Endothelial cell of umbilical vein (primary cell): ENCODE results near the gene MBD3. TPM values are rescaled to one million over a fixed set of nuclear protein-coding genes. Genes with fewer than 3 reads are reported as not detected.

Source experiments
- BruUV-seq: library from RNA; stranded (reverse); fragments of 400-500 nt; replicated peaks from 2 replicates; lab custom pipeline; 2021; lab: Mats Ljungman, UMichigan
- CTCF ChIA-PET: fragments of 300-600, 350-600 bp; sonication (Branson Sonifier 250); formaldehyde crosslinking; loops from one replicate; lab custom pipeline; 2021; ENCODE audit warnings: antibody characterized with exemption, inconsistent platforms; lab: Charles Lee
- POLR2A ChIA-PET: fragments of 300-600, 350-600 bp; sonication (Branson Sonifier 250); formaldehyde crosslinking; loops from one replicate; lab custom pipeline; 2021; ENCODE audit warnings: antibody characterized with exemption, inconsistent platforms; lab: Charles Lee
- DNase-seq: peaks from one replicate; pipeline ENCODE4 v3.0.0-alpha.2; 2011; ENCODE audit warnings: low read depth, low spot score
- FAIRE-seq: peaks from 2 replicates; lab custom pipeline; 2011; peaks lifted over from hg19 to GRCh38; lab: Jason Lieb, UNC
- H2AFZ ChIP-seq: 2 replicates; pipeline ENCODE4 v1.6.0; 2012; ENCODE audit warnings: low read depth, low read length, control low read depth, inconsistent platforms
- H3K27ac ChIP-seq: 2 replicates; pipeline ENCODE4 v1.5.1; 2011; ENCODE audit warnings: low read depth, mild to moderate bottlenecking, control low read depth, low read length, moderate library complexity; ENCODE audit not compliant: insufficient read depth
- H3K27me3 ChIP-seq, 2 experiments: 2 replicates each; pipeline versions ENCODE4 v1.6.0 to v1.6.1; 2011; ENCODE audit warnings: low read length in 2 of 2, mixed read lengths in 1 of 2; ENCODE audit not compliant: control insufficient read depth in 2 of 2, insufficient read depth in 2 of 2
- H3K36me3 ChIP-seq, 2 experiments: 2 replicates in 1 of 2; 3 replicates in 1 of 2; pipeline ENCODE4 v1.5.1; 2011; ENCODE audit warnings: low read length in 2 of 2, mild to moderate bottlenecking in 1 of 2, moderate library complexity in 1 of 2; ENCODE audit not compliant: control insufficient read depth in 2 of 2, insufficient read depth in 2 of 2; ENCODE audit errors: extremely low read depth in 1 of 2
- H3K4me1 ChIP-seq: 3 replicates; pipeline ENCODE4 v1.5.1; 2011; ENCODE audit warnings: mild to moderate bottlenecking, low read length; ENCODE audit not compliant: control insufficient read depth, insufficient read depth; ENCODE audit errors: extremely low read depth
- H3K4me2 ChIP-seq: 2 replicates; pipeline ENCODE4 v1.6.1; 2011; ENCODE audit warnings: low read length, control low read depth, mixed read lengths; ENCODE audit not compliant: insufficient read depth
- H3K4me3 ChIP-seq, 3 experiments: fragments of 200-600 bp in 1 of 3; sonication (generic), shearing (Covaris generic) in 1 of 3; replicated peaks in 1 of 3; 2 replicates each; pipeline ENCODE4 v1.5.1; 2011 to 2016; ENCODE audit warnings: control low read depth in 3 of 3, low read length in 3 of 3, mild to moderate bottlenecking in 2 of 3, inconsistent platforms in 1 of 3, low read depth in 1 of 3, moderate library complexity in 1 of 3; ENCODE audit not compliant: insufficient read depth in 1 of 3
- H3K79me2 ChIP-seq: 2 replicates; pipeline ENCODE4 v1.6.0; 2012; ENCODE audit warnings: low read length, inconsistent platforms; ENCODE audit not compliant: control insufficient read depth, insufficient read depth
- H3K9ac ChIP-seq: replicated peaks from 2 replicates; pipeline ENCODE3; 2011; ENCODE audit warnings: low read length, control low read depth; ENCODE audit not compliant: insufficient read depth; ENCODE audit errors: extremely low read depth
- H3K9me1 ChIP-seq: replicated peaks from 3 replicates; pipeline ENCODE4 v1.6.0; 2011; ENCODE audit warnings: mild to moderate bottlenecking, low read length; ENCODE audit not compliant: control insufficient read depth, insufficient read depth; ENCODE audit errors: extremely low read depth
- H3K9me3 ChIP-seq: replicated peaks from 2 replicates; pipeline ENCODE4 v1.5.1; 2012; ENCODE audit warnings: low read length, inconsistent platforms; ENCODE audit not compliant: control insufficient read depth, insufficient read depth
- H4K20me1 ChIP-seq: replicated peaks from 2 replicates; pipeline ENCODE3; 2011; ENCODE audit warnings: mild to moderate bottlenecking, low read length; ENCODE audit not compliant: control insufficient read depth, insufficient read depth; ENCODE audit errors: extremely low read depth
- CTCF ChIP-seq, 2 donors: IDR thresholded peaks; 1 replicate in 1 of 2; 2 replicates in 1 of 2; pipeline ENCODE4 v1.5.1; 2011; ENCODE audit warnings: low read length in 2 of 2, mild to moderate bottlenecking in 2 of 2, moderate library complexity in 2 of 2, control low read depth in 1 of 2, inconsistent platforms in 1 of 2, low read depth in 1 of 2; ENCODE audit not compliant: insufficient read depth in 1 of 2; ENCODE audit errors: extremely low read depth in 1 of 2
- EZH2 ChIP-seq: IDR thresholded peaks from 2 replicates; pipeline ENCODE4 v1.6.1; 2012; ENCODE audit warnings: borderline replicate concordance, low read depth, mild to moderate bottlenecking, moderate library complexity, low read length, inconsistent platforms; ENCODE audit not compliant: severe bottlenecking
- FOS ChIP-seq: IDR thresholded peaks from 2 replicates; pipeline ENCODE4 v1.6.1; 2011; ENCODE audit warnings: mild to moderate bottlenecking, low read length, moderate library complexity, borderline replicate concordance; ENCODE audit not compliant: insufficient read depth
- GATA2 ChIP-seq: IDR thresholded peaks from 2 replicates; pipeline ENCODE4 v1.7.0; 2011; ENCODE audit warnings: low read depth, mild to moderate bottlenecking, moderate library complexity, mixed read lengths, low read length; ENCODE audit not compliant: insufficient read length, insufficient read depth
- JUN ChIP-seq: IDR thresholded peaks from 2 replicates; pipeline ENCODE4 v1.6.1; 2011; ENCODE audit warnings: borderline replicate concordance, low read depth; ENCODE audit not compliant: insufficient read length, insufficient read depth
- MAX ChIP-seq: IDR thresholded peaks from 2 replicates; pipeline ENCODE4 v1.6.1; 2011; ENCODE audit not compliant: insufficient read depth, insufficient read length
- MYC ChIP-seq: IDR thresholded peaks from one replicate; pipeline ENCODE4 v1.6.1; 2011; ENCODE audit warnings: mild to moderate bottlenecking, low read depth, low read length
- POLR2A ChIP-seq: IDR thresholded peaks from 2 replicates; pipeline ENCODE4 v1.6.1; 2012; ENCODE audit warnings: low read depth, mild to moderate bottlenecking, control low read depth, low read length
- POLR2AphosphoS5 ChIP-seq: IDR thresholded peaks from 2 replicates; pipeline ENCODE4 v1.6.1; 2012; ENCODE audit warnings: low read depth, mild to moderate bottlenecking, control low read depth, low read length, moderate library complexity; ENCODE audit not compliant: insufficient read depth
- dilution Hi-C: fragments of 300-500 bp; cut with MboI; formaldehyde crosslinking; loops from one replicate; pipeline ENCODE4 v1.15.0; 2019; ENCODE audit warnings: low sequenced_read_pairs; ENCODE audit not compliant: extremely low pct_ligation_motif_present
- intact Hi-C: fragments of 100-400 bp; cut with micrococcal nuclease; formaldehyde crosslinking; loops from one replicate; pipeline ENCODE4 v1.10.0; 2022
- polyA plus RNA-seq, 4 experiments: library from polyadenylated mRNA; depleted of rRNA in 3 of 4; stranded (reverse) in 3 of 4; unstranded in 1 of 4; fragments of >200 nt; gene quantifications; 2 replicates each; pipeline versions ENCODE4 v1.2.1 to v1.2.3, GENCODE V29; 2011 to 2012; ENCODE audit warnings: missing spikeins in 1 of 4
- total RNA-seq: library from RNA; stranded (reverse); gene quantifications from 2 replicates; pipeline ENCODE4 v1.2.3, GENCODE V29; 2021

MBD3 gene
- total and polyA plus RNA-seq, 2 donors (not counting 3 experiments of a cell fraction or from before 2014, with no cell fraction given): 96.8 to 120 TPM

DNA sequence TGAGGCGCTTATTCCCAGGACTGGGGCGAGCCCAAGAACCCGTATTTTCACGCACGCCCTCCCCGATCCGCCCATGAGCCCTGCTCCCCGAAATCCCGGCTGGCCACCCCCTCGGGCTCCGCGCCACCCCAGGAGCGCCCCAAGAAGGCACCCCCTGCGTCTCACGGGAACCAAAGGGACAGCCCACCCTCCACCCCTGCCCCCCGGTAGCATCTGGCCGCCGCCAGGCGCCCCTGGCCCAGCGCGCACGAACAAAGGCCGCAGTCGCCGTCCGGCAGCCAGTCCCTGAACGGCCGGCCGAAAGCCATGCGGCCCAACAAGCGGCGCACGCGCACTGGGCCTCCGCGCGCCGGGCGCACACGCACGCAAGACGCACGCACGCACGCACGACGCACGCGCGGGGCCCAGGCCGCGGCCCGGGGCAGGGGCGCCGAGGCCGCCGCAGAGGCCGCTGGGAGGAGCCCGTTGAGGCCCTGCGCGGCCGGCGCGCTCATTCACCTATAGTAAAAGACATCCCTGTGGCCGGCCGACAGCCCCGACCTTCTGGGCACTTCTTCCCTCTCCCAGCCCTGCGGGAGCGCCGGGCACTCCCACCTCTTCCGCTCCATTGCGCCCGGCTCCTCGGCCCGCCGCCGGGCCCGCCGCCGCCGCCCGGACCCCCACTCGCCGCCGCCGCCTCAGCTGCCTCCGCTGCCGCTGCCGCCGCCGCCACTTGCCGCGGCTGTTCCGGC is 476 bp downstream of the MBD3 start:
- peak; percentile 85 for DNase-seq
- POLR2A ChIA-PET: no interaction called here
- Histone ChIP-seq H3K36me3 (peaks cover 3 to 6% of the 10 kb centered on the region in 2 experiments), H2AFZ (peak overlapping the region; percentile 59), H3K9ac (peak overlapping the region; percentile 100), H3K9me3 (no peaks in the 10 kb centered on the region), H3K9me1 (no peaks in the 10 kb centered on the region), H3K27me3 (no peaks in the 10 kb centered on the region), H3K27ac (peak overlapping the region; percentile 88), H3K4me1 (peaks cover 15% of the 10 kb centered on the region), H3K4me3 (peak overlapping the region; percentile 89 to 99 (median 99)), H3K79me2 (peaks cover 47% of the 10 kb centered on the region), H3K4me2 (peak overlapping the region; percentile 95), H4K20me1 (no peaks in the 10 kb centered on the region)
- CTCF ChIA-PET: interaction anchor here (0.9 to 4.0 kb wide), 6 partner anchors 13 to 246 kb away, joined by 3 to 26 read pairs (median 4); partner anchors contain the start of gene UQCR11
- peak; percentile 47 for FAIRE-seq
- intact Hi-C loops: loop anchor here (1.0 to 10.0 kb wide), 3 partner anchors 13 to 187 kb away; partner anchors contain the start of genes DAZAP1, GAMT and UQCR11
- no TSS peak for BruUV-seq
- TF ChIP-seq JUN: no peak
- TF ChIP-seq MYC: peak; percentile 92
- TF ChIP-seq EZH2: no peak
- TF ChIP-seq POLR2AphosphoS5: peak; percentile 100
- TF ChIP-seq MAX: peak; percentile 58
- no peak for TF ChIP-seq GATA2
- no peak for TF ChIP-seq CTCF (IDR thresholded peaks at IDR 0.05; ENCODE audit: extremely low read depth in 1 of 2, insufficient read depth in 1 of 2, low read depth in 1 of 2, low read length in 2 of 2)
- TF ChIP-seq FOS: no peak
- TF ChIP-seq POLR2A: peak; percentile 98
- dilution Hi-C loops: no loop called here
